GM12878 (cell line): ENCODE measurements around the gene TSC2. TPM values are rescaled to one million over a fixed set of nuclear protein-coding genes. Genes with fewer than 3 reads are reported as not detected.

Experiments used
- ATAC-seq: fragments of 200-7000 bp; cut with Tn5 transposase; 3 replicates; pipeline ENCODE4 v1.9.1; 2020; ENCODE audit warnings: mild to moderate bottlenecking, moderate library complexity
- BruUV-seq: library from RNA; stranded (reverse); fragments of 400-500 nt; replicated peaks from 2 replicates; lab custom pipeline; 2021; lab: Mats Ljungman, UMichigan
- CTCF ChIA-PET: fragments of 300-600 bp; sonication (Branson Sonifier 250); formaldehyde crosslinking; extraction: SDS; loops from one replicate; lab custom pipeline; 2021; ENCODE audit warnings: inconsistent platforms; lab: Yijun Ruan, JAX
- POLR2A ChIA-PET: fragments of 350-600 bp; formaldehyde crosslinking; extraction: SDS; loops from one replicate; lab custom pipeline; 2021; ENCODE audit warnings: inconsistent platforms; lab: Charles Lee
- RAD21 ChIA-PET: fragments of 300-600 bp; sonication (Branson Sonifier 250); formaldehyde crosslinking; loops from one replicate; lab custom pipeline; 2023; ENCODE audit warnings: antibody characterized with exemption; ENCODE audit not compliant: unreplicated experiment; lab: Charles Lee
- SMC1A ChIA-PET: fragments of 300-600 bp; sonication (Branson Sonifier 250); formaldehyde crosslinking; loops from one replicate; lab custom pipeline; 2023; ENCODE audit not compliant: unreplicated experiment, uncharacterized antibody; lab: Charles Lee
- DNase-seq: peaks from one replicate; pipeline ENCODE4 v3.0.0-alpha.2; 2011; ENCODE audit warnings: low read depth, low spot score
- FAIRE-seq: peaks from 3 replicates; lab custom pipeline; 2011; peaks lifted over from hg19 to GRCh38; lab: Jason Lieb, UNC
- H2AFZ ChIP-seq: 2 replicates; pipeline ENCODE4 v1.6.0; 2011; ENCODE audit warnings: low read depth, low read length, control low read depth; ENCODE audit not compliant: control insufficient read depth
- H3K27ac ChIP-seq: 2 replicates; pipeline ENCODE4 v1.5.1; 2011; ENCODE audit warnings: control low read depth; ENCODE audit not compliant: control insufficient read depth, insufficient read depth
- H3K27me3 ChIP-seq, 2 experiments: replicated peaks in 1 of 2; 2 replicates each; pipeline versions ENCODE4 v1.6.0 to v1.6.1; 2011; ENCODE audit warnings: low read length in 1 of 2; ENCODE audit not compliant: control insufficient read depth in 2 of 2, insufficient read depth in 2 of 2
- H3K36me3 ChIP-seq, 2 experiments: 2 replicates each; pipeline ENCODE4 v1.5.1; 2011; ENCODE audit warnings: low read length in 1 of 2; ENCODE audit not compliant: control insufficient read depth in 2 of 2, insufficient read depth in 2 of 2
- H3K4me1 ChIP-seq: 2 replicates; pipeline ENCODE4 v1.6.1; 2011; ENCODE audit warnings: mild to moderate bottlenecking, low read length, moderate library complexity, mixed read lengths; ENCODE audit not compliant: control insufficient read depth, insufficient read depth
- H3K4me2 ChIP-seq: 2 replicates; pipeline ENCODE4 v1.6.0; 2011; ENCODE audit warnings: control low read depth; ENCODE audit not compliant: control insufficient read depth, insufficient read depth
- H3K4me3 ChIP-seq: fragments of 200-600 bp; sonication (generic); 2 replicates; pipeline ENCODE4 v1.5.1; 2016
- H3K79me2 ChIP-seq: 2 replicates; pipeline ENCODE4 v1.6.0; 2011; ENCODE audit warnings: low read length; ENCODE audit not compliant: control insufficient read depth, insufficient read depth
- H3K9ac ChIP-seq: 2 replicates; pipeline ENCODE4 v1.8.0; 2011; ENCODE audit warnings: low read length, control low read depth, mixed read lengths; ENCODE audit not compliant: control insufficient read depth, insufficient read depth
- H3K9me3 ChIP-seq: replicated peaks from 3 replicates; pipeline ENCODE4 v1.5.1; 2011; ENCODE audit warnings: mild to moderate bottlenecking, low read length; ENCODE audit not compliant: control insufficient read depth, insufficient read depth
- H4K20me1 ChIP-seq: 2 replicates; pipeline ENCODE4 v1.6.0; 2011; ENCODE audit not compliant: control insufficient read depth, insufficient read depth
- BHLHE40 ChIP-seq, 2 experiments: fragments of 450-650 bp in 1 of 2; IDR thresholded peaks; 2 replicates each; pipeline ENCODE4 v1.6.1; 2011 to 2017; ENCODE audit warnings: low read depth in 2 of 2, borderline replicate concordance in 1 of 2, improper control_type of control experiment in 1 of 2, low read length in 1 of 2, mild to moderate bottlenecking in 1 of 2
- EP300 ChIP-seq, 2 experiments: fragments of 150-350 bp in 1 of 2; IDR thresholded peaks; 2 replicates each; pipeline ENCODE4 v1.6.1; 2011 to 2012; ENCODE audit warnings: low read depth in 2 of 2, low read length in 2 of 2, borderline replicate concordance in 1 of 2, improper control_type of control experiment in 1 of 2, inconsistent platforms in 1 of 2; ENCODE audit not compliant: control insufficient read depth in 1 of 2
- IKZF1 ChIP-seq: fragments of 450-650 bp; conservative IDR thresholded peaks from 2 replicates; pipeline ENCODE4 v1.6.1; 2017; ENCODE audit warnings: antibody characterized with exemption, mild to moderate bottlenecking
- MLLT1 ChIP-seq: fragments of 450-650 bp; IDR thresholded peaks from 2 replicates; pipeline ENCODE4 v1.6.1; 2016; ENCODE audit warnings: mild to moderate bottlenecking
- NFYA ChIP-seq: IDR thresholded peaks from 2 replicates; pipeline ENCODE4 v1.6.1; 2011; ENCODE audit warnings: low read depth, mild to moderate bottlenecking, low read length, improper control_type of control experiment, borderline replicate concordance
- PKNOX1 ChIP-seq: fragments of 450-650 bp; IDR thresholded peaks from 2 replicates; pipeline ENCODE4 v1.6.1; 2016; ENCODE audit warnings: mild to moderate bottlenecking
- PML ChIP-seq: IDR thresholded peaks from 2 replicates; pipeline ENCODE4 v1.6.1; 2012; ENCODE audit warnings: low read length, inconsistent platforms
- RAD21 ChIP-seq: IDR thresholded peaks from 2 replicates; pipeline ENCODE4 v1.6.1; 2011; ENCODE audit warnings: mild to moderate bottlenecking, low read depth, low read length, moderate library complexity; ENCODE audit not compliant: insufficient read depth
- RAD51 ChIP-seq: fragments of 450-650 bp; IDR thresholded peaks from 2 replicates; pipeline ENCODE4 v1.6.1; 2016; ENCODE audit warnings: moderate library complexity, mild to moderate bottlenecking, inconsistent platforms
- RUNX3 ChIP-seq: IDR thresholded peaks from 2 replicates; pipeline ENCODE4 v1.6.1; 2012; ENCODE audit warnings: low read length, inconsistent platforms
- SMAD5 ChIP-seq: IDR thresholded peaks from 2 replicates; pipeline ENCODE4 v1.6.1; 2016; ENCODE audit warnings: antibody characterized with exemption, low read depth
- ZBTB11 ChIP-seq: fragments of 450-650 bp; formaldehyde crosslinking; IDR thresholded peaks from 2 replicates; pipeline ENCODE4 v1.5.0; 2022; ENCODE audit warnings: mild to moderate bottlenecking, missing genetic modification characterization
- WGBS: methylation state at CpG from one replicate; pipeline ENCODE4 v1.1.6; 2016; ENCODE audit warnings: low lambda C conversion rate; ENCODE audit not compliant: insufficient replicate concordance, insufficient coverage; ENCODE audit errors: missing lambda C conversion rate; 5-methylcytosine and 5-hydroxymethylcytosine counted together
- in situ Hi-C: fragments of 300-500 bp; cut with MboI; formaldehyde crosslinking; loops from 9 replicates; pipeline ENCODE4 v1.14.3; 2018; ENCODE audit warnings: mixed read lengths
- intact Hi-C: fragments of 100-400 bp; cut with micrococcal nuclease; formaldehyde crosslinking; loops from one replicate; pipeline ENCODE4 v1.14.2; 2022; ENCODE audit not compliant: unreplicated experiment
- polyA plus RNA-seq, 11 experiments: library from polyadenylated mRNA; depleted of rRNA in 4 of 11; unstranded in 6 of 11; stranded (reverse) in 5 of 11; fragments of >200 nt; fragmentation: Nextera tagmentation in 4 of 11; fragmentation: Illumina TruSeq in 1 of 11; extraction: Ambion mirVana in 4 of 11; extraction: Trizol in 1 of 11; gene quantifications; 1 replicate in 1 of 11; 2 replicates in 10 of 11; pipeline versions ENCODE4 v1.2.1 to v1.2.3, GENCODE V29; 2011 to 2016; ENCODE audit warnings: inconsistent platforms in 2 of 11, missing spikeins in 2 of 11, low read depth in 1 of 11
- total RNA-seq, 4 experiments: library from RNA; depleted of rRNA in 3 of 4; stranded (reverse); fragments of >200 nt in 3 of 4; fragmentation: Illumina TruSeq in 1 of 4; extraction: Trizol in 1 of 4; gene quantifications; 2 replicates each; pipeline versions ENCODE4 v1.2.1 to v1.2.3, GENCODE V29; 2013 to 2021
- TF ChIP-seq, protein P1 (sequence below): IDR thresholded peaks from 2 replicates; pipeline ENCODE4 v1.6.1; 2012; ENCODE audit warnings: low read depth, low read length, improper control_type of control experiment

TSC2 gene
- total and polyA plus RNA-seq, 10 of the 15 experiments (the other 5 are each of a cell fraction or from before 2014, with no cell fraction given) = 1.6 to 77.0 (median 21.6) TPM

DNA sequence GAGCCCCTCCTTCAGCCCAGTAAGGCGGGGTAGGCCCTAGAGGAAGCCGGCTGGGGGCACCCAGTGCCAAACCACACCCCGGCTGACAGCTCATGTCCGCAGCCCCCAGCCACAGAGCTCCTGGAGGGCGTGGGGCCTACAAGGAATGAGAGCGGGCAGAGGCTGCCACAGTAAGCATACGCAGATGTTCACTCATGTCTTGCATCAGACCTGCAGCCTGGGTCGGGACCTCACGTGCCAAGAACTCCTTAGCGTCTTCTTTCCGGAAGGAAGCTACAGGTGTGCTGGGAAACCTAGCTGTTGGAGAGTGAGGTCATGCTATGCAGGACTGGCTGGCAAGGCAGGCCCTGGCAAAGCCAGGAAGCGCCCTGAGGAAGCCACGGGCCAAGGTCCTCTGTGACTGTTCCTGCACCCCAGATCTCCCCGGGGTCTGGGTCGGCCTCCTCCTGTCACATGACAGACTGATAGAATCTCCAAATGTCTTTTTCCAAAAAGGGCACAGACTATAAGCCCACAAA is 39.7 kb upstream of the TSC2 start (continued):
- TF ChIP-seq MLLT1 (no peak), RAD51 (peak; percentile 61), BHLHE40 (IDR thresholded peaks at IDR 0.05; ENCODE audit: borderline replicate concordance in 1 of 2, low read depth in 2 of 2, low read length in 1 of 2) (peak; percentile 77 to 93), PKNOX1 (0 out of 2 replicates have a peak, but pooled peaks have one; percentile 6), IKZF1 (peak; percentile 13; the same call in 1 of the 2 replicates), PML (no peak)

DNA sequence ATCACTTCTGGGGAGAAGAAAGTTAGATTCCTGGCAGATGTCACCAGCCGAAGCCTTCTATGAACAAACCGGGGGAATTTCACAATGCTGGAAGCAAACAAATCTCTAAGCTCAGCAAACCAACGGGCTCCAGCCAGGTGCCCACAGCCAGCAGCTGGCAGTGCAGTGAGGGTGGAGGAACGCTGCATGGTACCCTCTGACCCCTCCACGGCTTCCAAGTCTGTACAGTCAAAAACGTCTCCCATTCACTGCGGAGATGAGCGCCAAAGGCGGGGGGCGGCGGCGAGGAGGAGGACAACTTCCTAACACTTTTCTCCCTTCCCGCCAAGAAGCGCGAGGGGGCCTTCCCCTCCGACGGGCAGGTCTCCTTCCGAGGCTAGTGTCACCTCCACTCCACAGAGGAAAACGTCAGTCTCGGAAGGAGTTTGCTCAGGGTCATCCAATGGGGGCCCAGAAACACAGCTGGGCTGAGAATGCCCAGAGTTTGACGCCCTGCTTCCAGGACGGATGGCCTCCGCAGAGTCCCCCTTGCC is 39.1 kb upstream of the TSC2 start:
- ATAC-seq (peak; percentile 5), FAIRE-seq (no peak), DNase-seq (no peak)
- WGBS = under 1% methylated on average over 20 of the region's 23 CpGs
- intact Hi-C loops (loop anchor here (5.0 kb wide), 1 partner anchor 144 kb away; no protein-coding TSS in a partner anchor), in situ Hi-C loops (no loop called here)
- POLR2A ChIA-PET = interaction anchor here (0.6 to 2.2 kb wide), 5 partner anchors 12 to 526 kb away, joined by 3 to 14 read pairs (median 7); partner anchors contain the start of gene TRAF7
- SMC1A ChIA-PET = interaction anchor here (1.1 to 1.9 kb wide), 3 partner anchors 27 to 147 kb away, joined by 3 to 5 read pairs (median 3); partner anchors contain the start of genes NOXO1, NTHL1, TRAF7 and TSC2
- H3K9ac ChIP-seq = peak overlapping the region; percentile 92
- H3K27ac ChIP-seq = peak overlapping the region; percentile 89
- H3K79me2 ChIP-seq = peaks cover 67% of the 10 kb centered on the region
- RAD21 ChIA-PET = interaction anchor here (1.3 kb wide), 1 partner anchor 18 kb away, joined by 3 read pairs; no protein-coding TSS in a partner anchor
- CTCF ChIA-PET = interaction anchor here (1.3 to 1.4 kb wide), 3 partner anchors 8 to 132 kb away, joined by 3 to 8 read pairs (median 3); no protein-coding TSS in a partner anchor
- peak overlapping the region; percentile 100 for H3K4me3 ChIP-seq
- no TSS peak for BruUV-seq
- peaks cover 0 to 3% of the 10 kb centered on the region in 2 experiments; a peak in 1 of 4 replicates for H3K36me3 ChIP-seq
- H3K9me3 ChIP-seq = no peaks in the 10 kb centered on the region
- H2AFZ ChIP-seq = no peak overlapping the region
- peak overlapping the region; percentile 98 for H3K4me2 ChIP-seq
- H4K20me1 ChIP-seq = peaks cover under 1% of the 10 kb centered on the region; the same call in 1 of the 2 replicates
- H3K4me1 ChIP-seq = peaks cover 22% of the 10 kb centered on the region
- H3K27me3 ChIP-seq = no peaks in the 10 kb centered on the region
- TF ChIP-seq EP300 (IDR thresholded peaks at IDR 0.05; ENCODE audit: borderline replicate concordance in 1 of 2, control insufficient read depth in 1 of 2, low read depth in 2 of 2, low read length in 2 of 2) (no peak), NFYA (no peak), IKZF1 (0 out of 2 replicates have a peak, but pooled peaks have one; percentile 37), ZBTB11 (CRISPR knock-in tag) (no peak), RUNX3 (no peak), SMAD5 (no peak), RAD21 (no peak)
- TF ChIP-seq, protein P1, sequence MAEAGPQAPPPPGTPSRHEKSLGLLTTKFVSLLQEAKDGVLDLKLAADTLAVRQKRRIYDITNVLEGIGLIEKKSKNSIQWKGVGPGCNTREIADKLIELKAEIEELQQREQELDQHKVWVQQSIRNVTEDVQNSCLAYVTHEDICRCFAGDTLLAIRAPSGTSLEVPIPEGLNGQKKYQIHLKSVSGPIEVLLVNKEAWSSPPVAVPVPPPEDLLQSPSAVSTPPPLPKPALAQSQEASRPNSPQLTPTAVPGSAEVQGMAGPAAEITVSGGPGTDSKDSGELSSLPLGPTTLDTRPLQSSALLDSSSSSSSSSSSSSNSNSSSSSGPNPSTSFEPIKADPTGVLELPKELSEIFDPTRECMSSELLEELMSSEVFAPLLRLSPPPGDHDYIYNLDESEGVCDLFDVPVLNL = peak; percentile 48; the same call in 1 of the 2 replicates
